ENCODE measurements around the gene GPC3. TPM values are rescaled to one million over a fixed set of nuclear protein-coding genes. Genes with fewer than 3 reads are reported as not detected.

Gene GPC3
- total and polyA plus RNA-seq, 2 experiments from 2014 or later, result 36.8 to 60.1 TPM

GRCh38 chrX:133749370-133749769 is 236.0 kb downstream of the GPC3 start (continued):
- TF ChIP-seq CTCF (conservative IDR thresholded peaks at IDR 0.05; ENCODE audit: low read depth in 2 of 2), result no peak
- no peak for TF ChIP-seq EZH2phosphoT487 (IDR thresholded peaks at IDR 0.05; ENCODE audit: unreplicated experiment)
- TF ChIP-seq ZNF114 (CRISPR knock-in tag; IDR thresholded peaks at IDR 0.05), result no peak
- no peak for TF ChIP-seq NANOG (IDR thresholded peaks at IDR 0.05; ENCODE audit: borderline replicate concordance)

- Mint-ChIP-seq H3K27me3 (ENCODE audit: insufficient read depth, low read depth, poor library complexity) (no peaks in the 10 kb centered on the region), H3K4me1 (peaks cover 12% of the 10 kb centered on the region; the same call in 2 of the 3 replicates), H3K36me3 (ENCODE audit: low read depth) (no peaks in the 10 kb centered on the region), H3K9me3 (no peaks in the 10 kb centered on the region), H3K27ac (no peak overlapping the region), H3K4me3 (no peak overlapping the region)
- Histone ChIP-seq H3K27me3 (ENCODE audit: insufficient read depth) (no peaks in the 10 kb centered on the region), H3K4me1 (ENCODE audit: insufficient read depth) (no peaks in the 10 kb centered on the region), H3K79me2 (replicated peaks; ENCODE audit: insufficient read depth) (no peaks in the 10 kb centered on the region), H4K20me1 (replicated peaks; ENCODE audit: insufficient read depth) (no peaks in the 10 kb centered on the region), H3K27ac (ENCODE audit: low read depth) (no peak overlapping the region), H3K9me2 (ENCODE audit: insufficient read depth) (no peaks in the 10 kb centered on the region), H3K4me3 (no peak overlapping the region), H3F3A (replicated peaks; ENCODE audit: low read depth) (no peaks in the 10 kb centered on the region), H3K4me2 (no peak overlapping the region), H2AFZ (no peak overlapping the region), H3K36me3 (ENCODE audit: insufficient read depth) (no peaks in the 10 kb centered on the region)
- ATAC-seq, result no peak
- no peak for DNase-seq (ENCODE audit: low spot score)
- TF ChIP-seq ZNF331 (CRISPR knock-in tag; IDR thresholded peaks at IDR 0.05; ENCODE audit: low read depth) (no peak), ZNF462 (CRISPR knock-in tag; IDR thresholded peaks at IDR 0.05) (no peak), CTCF (conservative IDR thresholded peaks at IDR 0.05; ENCODE audit: low read depth in 2 of 2) (no peak)
Measured at GRCh38 chrX:133747196-133747595, 238.2 kb downstream of the GPC3 start.

Measured in GM23338 (cell line).